ENCODE data around the gene KRT38. TPM values are rescaled to one million over a fixed set of nuclear protein-coding genes. Genes with fewer than 3 reads are reported as not detected.

KRT38 gene
- total and polyA plus RNA-seq, 2 of the 8 experiments (the other 6 are each of a cell fraction or from before 2014, with no cell fraction given), result not detected

- no peaks in the 10 kb centered on the region; a peak in 1 of 7 replicates for H3K27me3 ChIP-seq (replicated peaks in 1 of 4; ENCODE audit: control insufficient read depth in 3 of 4, extremely low read depth in 1 of 4, insufficient read depth in 3 of 4, low read length in 3 of 4)
- no peaks in the 10 kb centered on the region for H3K79me1 ChIP-seq (ENCODE audit: low read depth, low read length)
- H3K14ac ChIP-seq (ENCODE audit: insufficient read length), result no peak overlapping the region
- ChIA-PET CTCF (ENCODE audit: partially characterized antibody) (interaction anchor here (0.7 to 1.8 kb wide), 5 partner anchors 9 to 110 kb away, joined by 3 to 5 read pairs (median 4); no protein-coding TSS in a partner anchor), POLR2A (ENCODE audit: partially characterized antibody) (no interaction called here)
- no peaks in the 10 kb centered on the region for H3K23me2 ChIP-seq (ENCODE audit: low read depth, low read length)
- H3K18ac ChIP-seq (ENCODE audit: extremely low read depth, low read length), result no peak overlapping the region
- no peak overlapping the region for H2AK5ac ChIP-seq (ENCODE audit: low read depth, low read length)
- H2BK20ac ChIP-seq (ENCODE audit: low read length), result no peak overlapping the region
- no peak overlapping the region for H4K8ac ChIP-seq (ENCODE audit: extremely low read depth, insufficient read depth, low read length)
- no peak overlapping the region for H4K91ac ChIP-seq (replicated peaks; ENCODE audit: insufficient read length, low read length)
- H3K27ac ChIP-seq (ENCODE audit: low read depth, low read length), result no peak overlapping the region
- no peak overlapping the region for H3K23ac ChIP-seq (ENCODE audit: insufficient read length)
- H3K79me2 ChIP-seq (ENCODE audit: control insufficient read depth in 1 of 2, insufficient read depth in 2 of 2, low read length in 2 of 2), result no peaks in the 10 kb centered on the region
- FAIRE-seq (no peak), DNase-seq (ENCODE audit: low read depth in 1 of 2, low spot score in 2 of 2) (no peak)
- no peak overlapping the region for H3K4me3 ChIP-seq (ENCODE audit: extremely low read depth in 1 of 4, insufficient read depth in 2 of 4, low read depth in 3 of 4, low read length in 4 of 4)
- no peaks in the 10 kb centered on the region; a peak in 1 of 4 replicates for H3K9me3 ChIP-seq (ENCODE audit: insufficient read depth in 2 of 2, low read depth in 1 of 2, low read length in 1 of 2)
- no peaks in the 10 kb centered on the region for H4K20me1 ChIP-seq (replicated peaks in 1 of 2; ENCODE audit: control insufficient read depth in 1 of 2, insufficient read depth in 2 of 2, low read length in 2 of 2)
- no peak overlapping the region for H3K4me2 ChIP-seq (ENCODE audit: insufficient read depth in 1 of 2, low read depth in 2 of 2, low read length in 2 of 2)
- no peak overlapping the region for H3K4ac ChIP-seq (replicated peaks; ENCODE audit: insufficient read length, low read depth, low read length)
- no peaks in the 10 kb centered on the region for H3K36me3 ChIP-seq (ENCODE audit: control insufficient read depth in 2 of 4, insufficient read depth in 4 of 4, low read length in 3 of 4)
- H4K5ac ChIP-seq (ENCODE audit: insufficient read length, low read depth, low read length), result no peak overlapping the region
- no peaks in the 10 kb centered on the region for H3K4me1 ChIP-seq (replicated peaks in 1 of 4; ENCODE audit: control insufficient read depth in 3 of 4, insufficient read depth in 4 of 4, low read length in 3 of 4)
- WGBS, 2 experiments (ENCODE audit: extremely low coverage in 1 of 2, insufficient coverage in 1 of 2, insufficient read length in 1 of 2, insufficient replicate concordance in 2 of 2, low coverage in 1 of 2, low lambda C conversion rate in 2 of 2, missing lambda C conversion rate in 1 of 2), result 94% methylated on average over 4 of the region's 5 CpGs; no CpG with 5 or more reads in 1 of the 2 experiments
- H3K9ac ChIP-seq (replicated peaks in 1 of 4; ENCODE audit: extremely low read depth in 1 of 4, low read depth in 3 of 4, low read length in 3 of 4), result no peak overlapping the region
- H2AFZ ChIP-seq (ENCODE audit: low read length), result no peak overlapping the region
- no peak overlapping the region for H2BK15ac ChIP-seq (ENCODE audit: low read length)
- no peak overlapping the region for H2BK120ac ChIP-seq (replicated peaks; ENCODE audit: low read depth, low read length)
- no peak overlapping the region for H2BK5ac ChIP-seq (ENCODE audit: low read depth, low read length)
- H3K56ac ChIP-seq (replicated peaks; ENCODE audit: insufficient read length, low read depth, low read length), result no peak overlapping the region
- H2BK12ac ChIP-seq (ENCODE audit: low read depth, low read length), result no peak overlapping the region
- no peak for TF ChIP-seq RXRA (IDR thresholded peaks at IDR 0.05; ENCODE audit: insufficient read depth, low read depth, low read length)
- no peak for TF ChIP-seq CEBPB (IDR thresholded peaks at IDR 0.05; ENCODE audit: low read depth, low read length)
- no peak for TF ChIP-seq EP300 (IDR thresholded peaks at IDR 0.05; ENCODE audit: borderline replicate concordance in 1 of 2, low read depth in 2 of 2, low read length in 2 of 2)
- no peak for TF ChIP-seq BACH1 (IDR thresholded peaks at IDR 0.05; ENCODE audit: low read length)
- TF ChIP-seq USF2 (IDR thresholded peaks at IDR 0.05; ENCODE audit: low read length), result no peak
- no peak for TF ChIP-seq JUN (IDR thresholded peaks at IDR 0.05; ENCODE audit: low read depth, low read length)
- TF ChIP-seq GABPA (IDR thresholded peaks at IDR 0.05; ENCODE audit: borderline replicate concordance, insufficient read depth, low read length), result no peak
- no peak for TF ChIP-seq SAP30 (IDR thresholded peaks at IDR 0.05; ENCODE audit: insufficient read depth, insufficient replicate concordance, low read length)
- TF ChIP-seq POLR2AphosphoS5 (IDR thresholded peaks at IDR 0.05; ENCODE audit: low read depth, low read length), result no peak
- no peak for TF ChIP-seq RAD21 (IDR thresholded peaks at IDR 0.05 in 1 of 2, conservative IDR thresholded peaks at IDR 0.05 in 1 of 2; ENCODE audit: low read depth in 2 of 2, low read length in 2 of 2)
- TF ChIP-seq ATF2 (IDR thresholded peaks at IDR 0.05; ENCODE audit: low read length), result no peak
Measured at GRCh38 chr17:41439375-41439774, 1.4 kb downstream of the KRT38 start.

Data from H1 (cell line).